ENCODE results near the gene NCOR2.

The NCOR2 gene

DNA sequence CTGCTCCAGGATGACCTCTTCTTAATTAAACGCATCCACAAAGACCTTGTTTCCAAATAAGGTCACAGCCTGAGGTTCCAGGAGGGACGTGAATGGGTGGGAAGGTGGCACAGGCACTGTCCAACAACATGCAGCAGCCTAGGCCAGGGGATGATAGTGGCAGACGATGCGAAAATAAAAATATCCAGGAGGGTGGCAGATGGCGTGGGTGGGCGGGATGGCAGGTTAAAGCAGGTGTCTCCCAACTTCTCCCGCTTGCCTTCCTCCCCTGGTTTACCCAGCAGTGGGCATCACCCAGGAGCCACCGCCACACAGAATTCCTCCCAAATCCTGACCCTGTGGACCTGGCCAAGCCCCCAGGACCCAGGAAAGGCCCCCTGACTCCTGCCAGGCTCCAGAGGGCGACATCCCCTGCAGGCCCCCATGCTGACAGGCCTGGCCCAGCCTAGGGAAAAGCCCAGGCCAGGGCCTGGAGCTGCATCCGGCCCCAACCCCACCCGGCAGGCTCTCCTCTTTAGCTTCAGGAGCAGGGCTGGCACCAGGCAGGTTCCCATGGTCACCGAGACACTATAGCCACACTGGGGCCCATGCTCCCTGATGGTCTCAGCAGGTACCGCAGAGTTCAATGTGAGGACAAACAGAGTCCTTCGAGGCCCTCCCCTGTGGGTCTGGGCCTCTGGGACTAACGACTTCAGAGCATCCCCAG is 9.7 kb downstream of the NCOR2 start:
- DNase-seq: no peak

DNA sequence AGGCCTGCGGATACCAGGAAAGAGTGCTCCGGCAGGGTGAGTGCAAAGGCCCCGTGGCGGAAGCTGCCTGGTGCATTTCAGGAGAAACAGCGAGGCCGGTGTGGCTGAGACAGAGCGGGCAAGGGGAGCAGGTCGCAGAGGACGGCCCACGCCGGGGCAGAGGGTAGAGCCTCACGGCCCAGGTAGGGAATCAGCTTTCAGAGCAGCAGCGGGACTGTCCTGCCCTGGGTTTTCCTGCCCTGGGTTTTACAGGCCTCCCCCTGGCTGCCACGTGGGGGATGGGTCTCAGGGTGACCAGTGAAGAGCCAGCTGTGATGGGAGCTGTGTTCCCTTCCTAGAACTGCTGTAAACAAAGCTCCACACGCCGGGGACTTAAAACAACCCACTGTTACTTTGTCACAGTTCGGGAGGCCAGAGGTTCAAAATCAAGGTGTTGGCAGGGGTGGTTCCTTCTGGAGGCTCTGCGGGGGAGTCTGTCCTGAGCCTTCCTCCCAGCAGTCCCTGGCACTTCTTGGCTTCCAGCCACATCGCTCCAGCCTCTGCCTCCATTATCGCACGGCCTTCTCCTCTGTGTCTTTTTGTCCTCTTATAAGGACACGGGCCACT is 10.4 kb downstream of the NCOR2 start:
- no peak for DNase-seq

DNA sequence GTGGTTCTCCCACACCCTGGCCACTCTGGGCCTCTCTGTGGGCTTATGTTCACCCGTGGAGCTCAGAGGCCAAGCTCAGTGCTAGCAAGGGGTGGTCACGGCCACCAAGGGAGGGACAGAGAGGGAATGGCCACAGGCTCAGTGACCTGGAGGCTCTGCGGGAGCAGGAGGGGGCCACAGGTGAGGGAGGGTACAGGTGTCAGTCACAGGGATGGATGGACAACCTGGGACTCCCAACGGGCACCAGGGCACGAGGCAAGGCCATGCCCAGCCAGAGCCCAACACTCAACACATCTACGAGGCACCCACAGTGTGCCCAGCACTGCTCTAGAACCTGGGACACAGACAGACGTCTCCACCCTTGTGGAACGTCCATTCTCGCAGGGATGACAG is 11.3 kb downstream of the NCOR2 start:
- no peak for DNase-seq

GRCh38 chr12:124555168-124556073 is 12.0 kb downstream of the NCOR2 start:
- no peak for DNase-seq

GRCh38 chr12:124554429-124555029 is 12.9 kb downstream of the NCOR2 start:
- DNase-seq: no peak

GRCh38 chr12:124553862-124554428 is 13.5 kb downstream of the NCOR2 start:
- no peak for DNase-seq

GRCh38 chr12:124551268-124552144 is 15.9 kb downstream of the NCOR2 start:
- DNase-seq: peak; percentile 20

GRCh38 chr12:124550123-124551089 is 17.0 kb downstream of the NCOR2 start:
- DNase-seq: no peak

DNA sequence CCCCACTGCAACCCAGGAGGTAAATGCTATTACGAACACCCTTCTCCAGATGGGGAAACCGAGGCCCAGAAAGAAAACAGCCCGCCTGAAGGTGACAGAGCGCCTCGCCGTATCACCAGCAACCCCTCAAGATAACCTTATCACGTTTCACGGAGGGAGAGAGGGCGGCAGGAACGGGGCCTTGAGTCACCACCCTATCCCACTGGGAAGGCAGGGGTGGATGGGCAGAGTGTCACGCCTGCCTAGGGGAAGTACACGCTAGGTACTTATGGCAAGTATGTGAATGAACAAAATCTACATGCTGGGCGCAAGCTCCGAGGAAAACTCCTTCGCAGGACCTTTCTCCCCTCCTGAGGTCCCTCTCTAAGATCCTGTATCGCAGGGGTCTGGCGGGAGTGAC is 17.8 kb downstream of the NCOR2 start:
- no peak for DNase-seq

- no peak for DNase-seq
Measured at GRCh38 chr12:124548854-124549378, 18.5 kb downstream of the NCOR2 start.

- DNase-seq: no peak
Measured at GRCh38 chr12:124547626-124548025, 19.8 kb downstream of the NCOR2 start.

DNA sequence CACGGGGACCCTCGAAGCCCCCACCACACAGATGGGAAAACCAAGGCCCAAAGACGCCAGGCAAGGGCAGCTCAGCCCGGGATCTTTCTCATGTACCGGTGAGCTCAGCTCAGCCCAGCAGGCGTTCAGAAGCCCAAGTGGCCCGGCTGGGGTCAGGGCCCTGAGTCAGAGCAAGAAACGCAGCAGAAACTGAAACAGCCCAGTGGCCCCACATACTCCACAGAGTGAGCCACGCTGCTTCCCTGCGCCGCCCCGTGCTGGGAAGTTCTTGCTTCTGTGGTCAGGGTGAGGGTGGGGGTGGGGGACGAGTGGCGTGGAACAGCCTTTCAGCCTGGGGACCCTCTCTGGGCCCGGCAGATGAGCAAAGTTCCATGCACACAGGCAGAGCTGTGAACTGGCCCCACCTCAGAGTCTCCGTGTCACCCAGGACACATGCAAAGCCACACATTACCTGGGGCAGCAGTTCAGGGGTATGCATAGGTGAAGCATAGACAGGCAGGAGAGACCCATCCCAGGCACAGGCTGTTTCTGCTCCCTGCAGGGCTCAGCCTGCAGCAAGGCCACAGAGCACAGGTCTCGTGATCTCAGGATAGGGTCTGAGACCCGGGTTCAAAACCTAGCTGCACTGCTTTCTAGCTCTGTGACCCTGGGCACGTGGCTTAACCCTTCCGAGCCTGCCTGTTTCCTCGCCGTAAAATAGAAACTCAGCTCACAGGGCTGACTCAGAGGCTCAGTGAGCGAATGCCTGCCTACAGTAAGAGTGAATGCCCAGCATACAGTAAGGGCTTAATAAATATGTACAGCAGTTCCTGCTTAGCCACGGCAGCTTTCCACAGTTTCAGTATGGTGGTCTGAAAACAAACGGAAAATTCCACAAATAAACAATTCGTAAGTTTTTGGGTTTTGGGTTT is 21.6 kb downstream of the NCOR2 start:
- DNase-seq: no peak

DNA sequence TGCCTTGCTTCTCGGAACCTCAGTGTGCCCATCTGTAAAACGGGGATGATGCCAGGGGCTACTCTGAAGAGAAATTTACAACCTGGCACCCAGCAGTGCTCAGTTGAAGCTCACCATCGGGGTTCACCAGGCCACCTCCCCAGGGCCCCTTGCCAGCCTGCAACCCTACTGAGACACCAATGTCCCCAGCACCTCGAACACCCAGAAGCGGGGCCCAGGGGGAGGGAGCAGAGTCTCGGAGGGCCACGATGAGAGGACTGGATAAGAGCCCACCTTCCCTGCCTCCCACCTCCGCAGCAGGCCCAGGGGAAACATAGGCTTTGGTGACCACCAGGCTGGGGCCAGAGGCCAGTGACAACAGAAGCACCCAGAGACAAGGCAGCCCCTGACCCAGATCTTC is 22.4 kb downstream of the NCOR2 start:
- DNase-seq: no peak

- DNase-seq: peak; percentile 43
Measured at GRCh38 chr12:124544311-124544970, 23.0 kb downstream of the NCOR2 start.

DNA sequence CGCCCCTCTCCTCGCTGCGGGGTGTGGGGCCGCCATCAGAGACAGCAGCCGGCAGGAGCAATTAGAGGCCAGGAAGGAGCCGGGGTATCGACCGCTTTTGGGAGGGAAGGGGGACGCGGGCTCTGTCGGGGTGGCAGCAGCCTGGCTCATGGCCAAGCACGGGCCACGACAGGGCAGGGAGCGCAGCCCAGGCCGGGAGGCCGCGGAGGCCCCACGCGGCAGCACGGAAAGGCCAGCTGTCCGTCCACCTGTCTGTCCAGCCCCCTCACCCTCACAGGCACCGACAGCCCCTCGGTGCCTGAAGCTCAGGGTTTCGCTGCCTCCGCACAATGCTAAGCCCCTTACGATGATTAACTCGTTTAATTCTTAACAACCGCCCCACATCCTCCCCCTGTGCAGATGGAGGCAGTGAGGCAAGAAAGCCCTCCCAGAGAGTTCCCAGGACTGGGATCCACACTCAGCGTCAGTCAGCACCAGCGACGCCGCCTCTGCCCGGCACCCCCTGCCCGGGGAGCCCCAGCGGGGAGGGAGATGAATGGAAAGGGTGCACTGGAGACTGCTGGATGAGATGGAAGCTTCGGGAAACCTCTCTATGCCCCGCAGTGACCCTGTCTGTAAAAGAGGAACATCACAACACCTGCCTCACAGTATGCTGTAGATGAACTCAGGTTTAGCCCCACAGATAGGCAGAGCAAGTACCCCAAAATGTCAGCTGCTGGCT is 23.7 kb downstream of the NCOR2 start:
- DNase-seq: peak; percentile 80

DNA sequence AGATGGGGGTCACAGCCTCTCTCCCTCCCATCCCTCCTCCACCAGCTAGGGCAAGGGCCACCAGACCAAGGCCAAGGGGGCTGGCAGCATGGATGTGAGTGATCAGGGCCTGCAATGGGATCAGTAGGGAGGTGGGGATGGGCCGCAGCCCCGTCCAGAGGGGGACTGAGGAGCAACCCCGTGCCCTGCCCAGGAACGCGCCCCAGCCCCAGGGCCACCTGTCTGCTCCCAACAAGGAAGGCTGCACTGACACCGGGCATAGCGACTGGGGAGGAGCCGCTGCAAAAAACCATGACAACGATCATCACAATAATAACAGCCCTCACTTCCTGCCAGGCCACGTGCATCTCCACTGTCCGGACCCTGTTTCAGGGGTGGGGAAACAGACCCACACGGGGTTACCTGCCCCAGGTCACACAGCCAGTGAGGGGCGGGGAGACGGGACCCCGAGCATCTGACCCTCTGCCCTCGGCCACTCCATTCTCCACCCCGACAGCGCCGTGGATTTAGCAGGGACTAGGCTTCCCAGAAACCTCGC is 24.3 kb downstream of the NCOR2 start:
- peak; percentile 98 for DNase-seq

DNA sequence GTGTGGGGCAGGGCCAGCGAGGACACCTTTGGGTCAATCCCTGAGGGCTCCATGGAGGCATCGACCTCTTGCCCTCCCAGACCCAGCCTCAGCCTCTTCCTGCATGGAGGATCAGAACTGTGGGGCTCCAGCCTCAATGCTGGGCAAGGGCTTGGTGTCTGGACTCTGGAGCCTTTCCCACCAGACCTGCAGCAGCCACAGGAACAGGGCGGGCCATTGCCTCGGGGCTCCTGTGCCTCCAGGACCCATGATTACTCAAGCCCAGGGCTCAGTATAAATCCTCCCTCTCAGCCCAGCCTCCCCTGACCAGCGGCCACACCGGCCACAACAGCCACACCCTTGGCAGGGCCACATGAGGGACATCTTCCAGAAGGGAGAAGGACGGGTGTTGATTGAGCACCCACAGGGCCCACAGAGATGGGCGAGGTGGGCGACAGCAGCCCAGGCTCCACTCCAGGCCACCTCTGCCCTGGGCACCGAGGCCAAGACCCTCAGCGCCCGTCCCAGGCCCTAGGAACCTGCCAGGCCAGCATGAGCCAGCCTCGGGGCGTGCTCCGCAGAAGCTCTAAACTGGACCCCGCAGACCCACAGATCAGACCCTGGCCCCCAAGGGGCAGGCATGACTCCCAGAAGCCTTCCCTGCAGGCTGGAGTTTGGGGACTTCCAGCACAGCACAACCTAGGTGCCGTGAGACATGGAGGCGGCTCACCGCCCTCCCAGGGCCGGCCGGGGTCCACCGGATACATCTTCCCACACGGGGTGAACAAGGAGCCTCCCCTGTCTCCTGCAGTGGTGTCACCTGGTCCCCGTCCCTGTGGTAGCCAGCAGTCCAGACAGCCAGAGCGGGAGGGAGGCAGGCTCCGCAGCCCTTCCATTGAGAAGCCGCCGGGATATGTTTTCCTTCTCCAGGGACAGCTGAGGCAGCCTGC is 25.1 kb downstream of the NCOR2 start:
- peak; percentile 49 for DNase-seq

Measured in DMS53 (cell line).